T-helper 22 cell (primary cell): ENCODE data around the gene NDRG3.
"Not testable (repeated sequence)": the region's sequence is repeated elsewhere in the genome, so short reads cannot be mapped to it uniquely, and the experiment has no call there.

Experiments used
- DNase-seq: peaks from one replicate; pipeline ENCODE4 v3.0.0-alpha.2; 2020; ENCODE audit warnings: low read depth

NDRG3 gene

DNA sequence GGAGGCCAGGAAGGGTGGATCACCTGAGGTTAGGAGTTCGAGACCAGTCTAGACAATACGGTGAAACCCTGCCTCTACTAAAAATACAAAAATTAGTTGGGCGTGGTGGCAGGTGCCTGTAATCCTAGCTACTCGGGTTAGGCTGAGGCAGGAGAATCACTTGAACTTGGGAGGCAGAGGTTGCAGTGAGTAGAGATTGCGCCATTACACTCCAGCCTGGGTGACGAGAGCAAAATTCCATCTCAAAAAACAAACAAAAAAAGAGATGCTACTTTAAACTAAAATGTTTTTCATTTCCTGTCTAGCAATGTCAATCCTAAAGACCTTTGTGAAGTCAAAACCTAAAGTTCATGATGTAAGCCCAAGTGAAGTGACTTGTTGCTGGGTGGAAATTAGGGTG lies 14.8 kb upstream of the NDRG3 start:
- no peak for DNase-seq

DNA sequence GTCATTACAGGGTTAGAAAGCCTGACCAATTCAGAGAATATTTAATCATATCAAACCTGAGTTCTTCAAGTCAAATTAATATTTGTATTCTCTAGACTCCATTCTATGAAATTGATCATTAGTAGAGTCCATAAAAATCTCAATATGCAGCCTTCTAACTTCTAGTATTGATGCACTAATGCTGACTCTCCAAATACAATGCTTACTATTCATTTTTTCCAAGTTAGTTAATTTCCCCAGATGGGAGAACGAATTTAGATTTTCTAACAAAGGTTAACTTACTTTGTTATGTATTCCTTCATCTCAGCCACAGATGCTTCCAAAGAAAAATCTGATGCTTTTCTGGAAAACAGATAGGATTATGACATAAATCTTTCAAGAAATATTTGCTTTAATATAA lies 12.4 kb upstream of the NDRG3 start:
- DNase-seq, result no peak

GRCh38 chr20:36756496-36756895 lies 10.6 kb upstream of the NDRG3 start:
- DNase-seq, result no peak

- DNase-seq, result peak; percentile 20
Measured at GRCh38 chr20:36754656-36755222, 8.8 kb upstream of the NDRG3 start.

- DNase-seq, result no peak
Measured at GRCh38 chr20:36752582-36752981, 6.7 kb upstream of the NDRG3 start.

DNA sequence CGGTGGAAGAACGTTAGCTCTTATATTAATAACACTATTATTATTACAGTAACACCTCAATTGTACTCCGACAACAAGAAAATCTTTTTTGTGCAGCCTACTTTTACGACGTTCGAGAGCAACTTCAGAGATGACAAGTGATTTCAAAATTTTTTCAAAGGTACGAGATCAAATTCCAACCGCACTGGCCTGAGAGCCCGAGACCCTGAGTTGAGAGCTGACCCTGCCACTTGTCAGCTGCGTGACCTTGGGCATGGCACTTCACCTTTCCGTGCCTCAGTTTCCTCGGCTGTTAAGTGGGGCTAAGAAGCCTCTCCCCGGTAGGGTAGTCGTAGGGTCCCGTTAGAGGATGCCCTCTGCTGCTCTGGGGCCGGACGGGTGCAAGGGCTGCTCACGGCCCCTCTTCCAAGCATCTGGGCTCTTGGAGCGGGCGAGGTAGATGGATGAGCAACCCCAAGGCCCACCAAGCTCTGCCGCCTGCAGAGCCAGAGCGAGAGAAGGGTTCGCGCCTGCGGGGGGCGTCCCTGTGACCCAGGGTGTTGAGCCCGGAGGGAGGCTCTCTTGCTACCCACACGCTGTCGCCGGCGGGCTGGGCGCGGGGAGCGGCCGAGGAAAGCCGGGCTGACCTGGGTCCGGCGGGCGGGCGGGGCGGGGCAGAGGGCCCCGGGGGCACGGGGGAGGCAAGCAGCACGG lies 510 bp downstream of the NDRG3 start:
- peak; percentile 8 for DNase-seq

GRCh38 chr20:36744764-36745191 lies 1.1 kb downstream of the NDRG3 start:
- DNase-seq, result no peak

DNA sequence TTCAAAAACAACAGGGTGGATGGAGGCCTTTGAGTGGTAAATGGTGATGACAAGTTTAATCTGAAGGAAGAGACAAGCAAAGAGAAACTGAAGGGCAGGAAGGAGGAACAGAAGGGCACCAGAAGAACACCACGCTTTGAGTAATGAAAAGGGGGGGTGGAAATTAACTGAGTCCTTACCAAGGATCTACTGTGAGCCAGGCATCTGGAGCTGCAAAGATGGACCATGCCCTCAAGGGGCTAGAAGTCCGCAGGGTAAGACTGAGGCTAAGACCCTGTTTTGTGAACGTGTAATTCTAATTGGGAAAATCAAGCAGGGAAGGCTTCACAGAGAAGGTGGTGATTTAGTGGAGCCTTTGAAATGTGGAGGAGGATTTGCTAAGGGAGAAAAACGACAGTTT lies 1.6 kb downstream of the NDRG3 start:
- DNase-seq, result no peak

GRCh38 chr20:36742558-36742957 lies 3.3 kb downstream of the NDRG3 start:
- DNase-seq, result no peak

DNA sequence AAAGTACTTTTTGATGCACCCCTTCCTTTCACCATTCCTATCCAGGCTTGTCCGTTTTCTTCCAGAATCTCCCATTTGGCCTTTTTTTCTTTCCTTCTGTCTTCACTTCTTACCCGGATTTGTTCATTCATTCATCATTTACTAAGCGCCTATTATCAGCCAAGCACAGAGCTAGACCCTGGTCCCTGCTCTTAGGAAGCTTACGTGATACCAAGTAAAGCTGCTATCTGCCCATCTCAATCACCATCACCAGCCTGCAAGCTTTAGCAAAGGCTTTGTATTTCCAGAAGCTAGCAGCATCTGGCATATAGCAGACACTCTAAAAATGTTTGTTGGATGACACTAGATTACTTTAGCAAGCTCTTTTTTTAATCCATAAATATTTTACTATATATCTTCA lies 4.8 kb downstream of the NDRG3 start:
- no peak for DNase-seq

GRCh38 chr20:36737183-36737499 lies 8.7 kb downstream of the NDRG3 start:
- no peak for DNase-seq

DNA sequence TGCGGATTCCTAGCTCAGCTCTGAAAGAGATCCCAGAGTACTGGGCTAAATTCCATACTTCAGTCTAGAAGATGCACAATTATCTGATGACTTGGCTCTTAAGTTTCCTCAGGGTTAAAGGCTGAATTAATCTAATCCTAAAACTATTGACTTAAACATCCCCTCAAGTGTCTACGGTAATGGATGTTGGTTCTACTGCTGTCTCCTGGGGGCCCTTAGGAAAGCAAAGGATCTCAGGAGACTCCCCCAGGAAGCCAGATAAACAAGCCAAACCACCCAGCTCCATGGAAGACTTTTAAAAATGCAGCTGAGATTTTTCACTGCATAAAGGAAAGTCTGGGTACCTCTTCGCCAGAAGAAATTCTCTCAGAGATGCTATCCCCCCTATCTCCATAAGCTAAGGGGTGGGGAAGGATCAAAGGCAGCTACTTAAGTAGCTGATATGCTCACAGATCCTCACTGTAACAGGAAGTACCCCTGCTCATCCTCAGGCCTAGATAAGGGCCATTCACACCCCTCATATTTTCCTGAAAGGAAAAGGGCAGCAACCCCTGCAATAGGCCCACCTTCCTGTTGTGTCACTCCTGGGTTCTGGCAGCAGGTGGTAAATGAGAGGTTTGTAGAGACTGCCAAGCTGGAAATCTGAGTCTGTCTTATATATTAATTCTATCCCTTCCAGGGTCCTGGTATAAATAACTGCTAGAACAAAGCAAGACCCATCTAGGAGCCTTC lies 9.3 kb downstream of the NDRG3 start:
- no peak for DNase-seq

DNA sequence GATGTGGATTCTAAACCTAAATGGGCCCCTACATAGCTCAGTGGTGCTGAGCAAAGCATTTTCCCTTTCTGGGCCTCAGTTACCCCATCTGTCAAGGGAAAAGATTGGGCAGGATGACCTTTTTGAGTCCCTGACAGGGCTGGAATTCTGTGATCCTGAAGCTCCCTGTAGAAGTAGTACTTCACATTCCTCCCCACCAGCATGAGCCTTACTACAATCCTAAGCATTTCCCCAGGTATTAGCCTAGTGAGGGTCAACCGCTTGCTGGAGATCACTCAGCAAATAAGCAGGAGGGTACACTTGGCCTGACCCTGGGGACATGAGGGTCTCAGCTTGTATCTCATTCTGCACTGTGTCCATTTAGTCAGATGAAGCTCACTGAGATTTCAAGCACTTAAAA lies 13.4 kb downstream of the NDRG3 start:
- no peak for DNase-seq

- DNase-seq, result no peak
Measured at GRCh38 chr20:36728986-36729385, 16.9 kb downstream of the NDRG3 start.

DNA sequence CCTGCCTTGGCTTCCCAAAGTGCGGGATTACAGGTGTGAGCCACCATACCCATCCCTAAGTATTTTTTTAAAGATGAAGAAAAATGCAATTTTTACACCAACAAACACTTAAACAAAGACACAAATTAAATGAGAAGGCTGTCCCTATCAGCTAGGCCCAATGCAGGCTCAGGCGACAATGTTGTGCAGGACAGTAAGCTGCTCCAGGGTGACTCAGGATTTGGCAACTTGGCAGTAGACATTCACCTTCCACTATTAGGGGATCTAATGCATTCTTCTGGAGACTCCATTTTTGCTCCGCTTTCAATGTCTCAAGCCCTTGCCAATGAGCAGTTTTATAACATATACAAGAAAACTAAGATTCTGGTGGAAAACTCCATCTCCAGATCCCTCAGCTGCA lies 19.7 kb downstream of the NDRG3 start:
- DNase-seq, result no peak

GRCh38 chr20:36720510-36720909 lies 25.4 kb downstream of the NDRG3 start:
- no peak for DNase-seq

DNA sequence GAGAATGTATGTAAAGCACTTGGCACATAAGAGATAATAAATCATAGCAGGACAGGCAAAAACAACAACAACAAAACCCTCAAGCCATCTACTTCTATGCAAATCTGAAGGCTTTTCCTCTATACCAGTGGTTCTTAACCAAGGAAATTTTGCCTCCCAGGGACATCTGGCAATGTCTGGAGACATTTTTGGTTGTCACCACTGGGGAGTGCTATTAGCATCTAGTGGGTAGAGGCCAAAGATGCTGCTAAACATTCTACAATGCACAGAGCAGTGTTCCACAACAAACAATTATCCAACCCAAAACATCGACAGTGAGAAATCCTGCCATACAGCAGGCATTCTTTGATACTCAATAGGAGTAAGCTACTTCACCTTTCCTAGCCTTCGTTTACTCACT lies 28.2 kb downstream of the NDRG3 start:
- DNase-seq, result no peak

GRCh38 chr20:36717021-36717420 lies 28.9 kb downstream of the NDRG3 start:
- DNase-seq, result no peak

- no peak for DNase-seq
Measured at GRCh38 chr20:36712775-36713174, 33.1 kb downstream of the NDRG3 start.

DNA sequence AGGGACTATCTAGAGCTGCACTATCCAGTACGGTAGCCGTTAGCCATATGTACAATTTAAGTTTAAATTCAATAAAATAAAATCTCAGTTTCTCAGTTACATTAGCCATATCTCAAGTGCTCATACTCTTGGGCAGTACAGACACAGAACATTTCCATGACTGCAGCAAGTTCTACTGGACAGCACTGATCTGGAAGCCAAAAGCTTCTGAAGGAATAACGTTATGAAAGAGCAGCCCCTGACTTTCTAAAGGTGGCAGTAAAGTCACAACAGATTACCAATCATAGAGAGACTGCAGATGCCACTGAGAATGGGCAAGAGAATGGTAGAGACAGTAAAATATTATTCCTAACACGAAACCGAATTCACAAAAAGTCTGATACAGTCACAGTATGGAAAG lies 36.8 kb downstream of the NDRG3 start:
- no peak for DNase-seq

GRCh38 chr20:36703530-36703929 lies 42.4 kb downstream of the NDRG3 start:
- no peak for DNase-seq

- no peak for DNase-seq
Measured at GRCh38 chr20:36700438-36700837, 45.5 kb downstream of the NDRG3 start.

- DNase-seq, result not testable (repeated sequence)
Measured at GRCh38 chr20:36695467-36695866, 50.4 kb downstream of the NDRG3 start.

- no peak for DNase-seq
Measured at GRCh38 chr20:36688630-36689029, 57.3 kb downstream of the NDRG3 start.
